ENCODE measurements around the gene ACTBL2.
"Not testable (repeated sequence)": the region's sequence is repeated elsewhere in the genome, so short reads cannot be mapped to it uniquely, and the experiment has no call there.

ACTBL2 gene

DNA sequence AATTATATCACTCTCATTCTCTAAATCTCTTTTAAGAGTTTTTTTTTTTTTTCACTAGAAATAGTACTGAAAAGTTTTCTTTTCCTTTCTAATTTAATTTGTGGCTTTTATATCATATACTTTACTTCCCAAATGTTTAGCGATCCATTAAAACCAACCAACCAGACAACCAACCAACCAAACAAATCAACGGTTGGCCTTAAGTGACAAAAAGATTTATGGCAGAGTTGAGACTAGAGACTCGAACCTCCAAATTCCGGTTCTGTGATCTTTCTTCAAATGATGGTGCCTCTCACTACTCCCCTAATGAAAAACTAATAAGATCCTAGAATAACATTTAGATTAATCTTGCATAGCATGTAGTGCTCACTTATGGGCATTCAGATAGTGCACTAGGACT, 45.3 kb upstream of the ACTBL2 start:
- Histone ChIP-seq H3K27ac (replicated peaks) (no peak overlapping the region), H3K4me3 (replicated peaks; ENCODE audit: insufficient read depth, low read length) (no peak overlapping the region), H3K27me3 (ENCODE audit: insufficient read depth, poor library complexity, severe bottlenecking) (no peaks in the 10 kb centered on the region)
- TF ChIP-seq, protein P1, sequence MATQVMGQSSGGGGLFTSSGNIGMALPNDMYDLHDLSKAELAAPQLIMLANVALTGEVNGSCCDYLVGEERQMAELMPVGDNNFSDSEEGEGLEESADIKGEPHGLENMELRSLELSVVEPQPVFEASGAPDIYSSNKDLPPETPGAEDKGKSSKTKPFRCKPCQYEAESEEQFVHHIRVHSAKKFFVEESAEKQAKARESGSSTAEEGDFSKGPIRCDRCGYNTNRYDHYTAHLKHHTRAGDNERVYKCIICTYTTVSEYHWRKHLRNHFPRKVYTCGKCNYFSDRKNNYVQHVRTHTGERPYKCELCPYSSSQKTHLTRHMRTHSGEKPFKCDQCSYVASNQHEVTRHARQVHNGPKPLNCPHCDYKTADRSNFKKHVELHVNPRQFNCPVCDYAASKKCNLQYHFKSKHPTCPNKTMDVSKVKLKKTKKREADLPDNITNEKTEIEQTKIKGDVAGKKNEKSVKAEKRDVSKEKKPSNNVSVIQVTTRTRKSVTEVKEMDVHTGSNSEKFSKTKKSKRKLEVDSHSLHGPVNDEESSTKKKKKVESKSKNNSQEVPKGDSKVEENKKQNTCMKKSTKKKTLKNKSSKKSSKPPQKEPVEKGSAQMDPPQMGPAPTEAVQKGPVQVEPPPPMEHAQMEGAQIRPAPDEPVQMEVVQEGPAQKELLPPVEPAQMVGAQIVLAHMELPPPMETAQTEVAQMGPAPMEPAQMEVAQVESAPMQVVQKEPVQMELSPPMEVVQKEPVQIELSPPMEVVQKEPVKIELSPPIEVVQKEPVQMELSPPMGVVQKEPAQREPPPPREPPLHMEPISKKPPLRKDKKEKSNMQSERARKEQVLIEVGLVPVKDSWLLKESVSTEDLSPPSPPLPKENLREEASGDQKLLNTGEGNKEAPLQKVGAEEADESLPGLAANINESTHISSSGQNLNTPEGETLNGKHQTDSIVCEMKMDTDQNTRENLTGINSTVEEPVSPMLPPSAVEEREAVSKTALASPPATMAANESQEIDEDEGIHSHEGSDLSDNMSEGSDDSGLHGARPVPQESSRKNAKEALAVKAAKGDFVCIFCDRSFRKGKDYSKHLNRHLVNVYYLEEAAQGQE (IDR thresholded peaks at IDR 0.05; ENCODE audit: insufficient replicate concordance, low read depth): no peak
- TF ChIP-seq POLR2AphosphoS5 (IDR thresholded peaks at IDR 0.05; ENCODE audit: low read depth) (no peak), GABPA (IDR thresholded peaks at IDR 0.05; ENCODE audit: low read depth) (no peak), SPI1 (IDR thresholded peaks at IDR 0.05; ENCODE audit: borderline replicate concordance, low read depth) (no peak)
- TF ChIP-seq, protein P2, sequence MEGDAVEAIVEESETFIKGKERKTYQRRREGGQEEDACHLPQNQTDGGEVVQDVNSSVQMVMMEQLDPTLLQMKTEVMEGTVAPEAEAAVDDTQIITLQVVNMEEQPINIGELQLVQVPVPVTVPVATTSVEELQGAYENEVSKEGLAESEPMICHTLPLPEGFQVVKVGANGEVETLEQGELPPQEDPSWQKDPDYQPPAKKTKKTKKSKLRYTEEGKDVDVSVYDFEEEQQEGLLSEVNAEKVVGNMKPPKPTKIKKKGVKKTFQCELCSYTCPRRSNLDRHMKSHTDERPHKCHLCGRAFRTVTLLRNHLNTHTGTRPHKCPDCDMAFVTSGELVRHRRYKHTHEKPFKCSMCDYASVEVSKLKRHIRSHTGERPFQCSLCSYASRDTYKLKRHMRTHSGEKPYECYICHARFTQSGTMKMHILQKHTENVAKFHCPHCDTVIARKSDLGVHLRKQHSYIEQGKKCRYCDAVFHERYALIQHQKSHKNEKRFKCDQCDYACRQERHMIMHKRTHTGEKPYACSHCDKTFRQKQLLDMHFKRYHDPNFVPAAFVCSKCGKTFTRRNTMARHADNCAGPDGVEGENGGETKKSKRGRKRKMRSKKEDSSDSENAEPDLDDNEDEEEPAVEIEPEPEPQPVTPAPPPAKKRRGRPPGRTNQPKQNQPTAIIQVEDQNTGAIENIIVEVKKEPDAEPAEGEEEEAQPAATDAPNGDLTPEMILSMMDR (IDR thresholded peaks at IDR 0.05; ENCODE audit: insufficient read depth, low read length): no peak
- DNase-seq (ENCODE audit: low read depth in 1 of 2, low spot score in 1 of 2): no peak

DNA sequence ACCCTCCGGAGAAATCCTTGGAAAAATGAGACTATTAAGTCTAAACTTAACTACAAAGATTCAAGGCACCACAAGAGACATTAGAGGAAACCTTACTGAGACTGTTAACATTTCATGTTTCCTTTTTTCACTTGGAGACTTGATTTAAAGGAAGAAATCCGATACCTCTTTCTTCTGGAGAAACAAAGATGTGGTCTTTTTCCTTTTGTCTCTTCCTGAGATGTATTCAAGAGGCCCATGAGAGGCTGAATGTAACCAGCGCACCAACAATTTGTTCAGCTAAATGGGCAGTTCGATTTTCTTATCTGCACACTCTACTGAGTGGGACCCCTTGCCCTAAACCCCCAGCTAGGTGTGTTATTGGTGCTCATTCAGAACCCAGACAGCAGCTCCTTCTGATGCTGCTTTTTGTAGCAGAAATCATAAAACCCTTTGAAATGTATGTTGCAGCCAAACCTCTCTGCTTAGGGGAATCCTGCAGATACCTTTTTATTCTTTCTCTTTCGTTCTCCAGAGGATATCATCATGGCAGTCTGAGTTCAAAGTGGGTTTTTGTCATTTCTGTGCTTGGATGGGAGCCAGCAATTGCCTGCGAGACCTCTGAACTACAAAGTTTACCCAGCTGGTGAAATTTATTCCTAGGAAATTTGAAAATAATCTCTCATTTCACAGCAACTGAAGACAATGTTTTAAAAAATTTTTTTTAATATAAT, 41.9 kb upstream of the ACTBL2 start:
- no peaks in the 10 kb centered on the region for H3K27me3 ChIP-seq (ENCODE audit: insufficient read depth, poor library complexity, severe bottlenecking)
- DNase-seq (ENCODE audit: low read depth in 1 of 2, low spot score in 1 of 2): no peak
- TF ChIP-seq, protein P2 (IDR thresholded peaks at IDR 0.05; ENCODE audit: insufficient read depth, low read length): no peak
- TF ChIP-seq, protein P1 (IDR thresholded peaks at IDR 0.05; ENCODE audit: insufficient replicate concordance, low read depth): no peak
- TF ChIP-seq POLR2AphosphoS5 (IDR thresholded peaks at IDR 0.05; ENCODE audit: low read depth): no peak
- H3K27ac ChIP-seq (replicated peaks): no peak overlapping the region
- no peak overlapping the region for H3K4me3 ChIP-seq (replicated peaks; ENCODE audit: insufficient read depth, low read length)

DNA sequence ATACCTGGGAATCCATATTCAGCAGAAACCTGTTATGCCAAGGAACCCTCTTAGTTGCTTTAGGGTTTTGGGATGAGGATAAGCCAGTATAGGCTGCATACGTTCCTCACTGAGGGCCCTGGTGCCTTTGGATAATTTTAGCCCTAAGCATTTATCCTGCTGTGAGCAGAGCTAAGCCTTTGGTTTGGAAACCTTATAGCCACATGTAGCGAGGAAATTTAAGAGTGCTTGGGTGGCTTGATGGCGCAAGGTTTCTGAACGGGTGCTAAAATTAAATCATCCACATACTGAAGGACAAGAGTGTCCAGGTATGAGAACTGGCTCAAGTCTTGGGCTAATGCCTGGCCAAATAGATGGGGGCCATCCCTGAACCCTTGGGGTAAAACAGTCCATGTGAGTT, 39.9 kb upstream of the ACTBL2 start:
- H3K27ac ChIP-seq (replicated peaks); DNase-seq (ENCODE audit: low read depth in 1 of 2, low spot score in 1 of 2); H3K4me3 ChIP-seq (replicated peaks; ENCODE audit: insufficient read depth, low read length); H3K27me3 ChIP-seq (ENCODE audit: insufficient read depth, poor library complexity, severe bottlenecking): not testable (repeated sequence)

DNA sequence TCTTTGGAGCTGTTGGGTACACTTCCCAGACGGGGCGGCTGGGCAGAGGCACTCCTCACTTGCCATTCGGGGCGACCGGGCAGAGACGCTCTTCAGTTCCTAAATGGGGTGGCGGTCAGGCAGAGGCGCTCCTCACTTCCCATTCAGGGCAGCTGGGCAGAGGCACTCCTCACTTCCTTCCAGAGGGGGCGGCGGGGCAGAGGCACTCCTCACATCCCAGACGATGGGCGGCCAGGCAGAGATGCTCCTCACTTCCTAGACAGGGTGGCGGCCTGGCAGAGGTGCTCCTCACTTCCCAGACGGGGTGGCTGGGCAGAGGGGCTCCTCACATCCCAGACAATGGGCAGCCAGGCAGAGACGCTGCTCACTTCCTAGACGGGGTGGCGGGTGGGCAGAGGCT, 35.8 kb upstream of the ACTBL2 start:
- not testable (repeated sequence) for H3K27me3 ChIP-seq (ENCODE audit: insufficient read depth, poor library complexity, severe bottlenecking); H3K4me3 ChIP-seq (replicated peaks; ENCODE audit: insufficient read depth, low read length); H3K27ac ChIP-seq (replicated peaks); DNase-seq (ENCODE audit: low read depth in 1 of 2, low spot score in 1 of 2)

DNA sequence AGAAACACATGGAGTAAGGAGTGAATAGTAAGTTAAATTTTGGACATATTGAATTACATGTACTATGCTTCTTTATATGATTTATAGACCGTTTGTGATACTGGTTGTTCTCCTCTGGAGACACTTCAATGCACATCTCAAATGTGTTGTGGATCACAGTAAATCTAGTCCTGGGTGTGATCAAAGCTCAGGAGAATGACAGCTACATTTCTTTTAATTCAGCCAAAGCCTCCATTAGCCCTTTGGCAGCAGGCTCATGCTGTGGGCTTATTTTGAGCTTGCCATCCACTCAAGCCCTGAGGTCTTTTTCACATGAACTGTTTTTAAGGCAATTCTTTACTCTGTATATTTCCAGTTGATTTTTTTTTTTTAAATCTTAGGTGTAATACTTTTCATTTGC, 34.6 kb upstream of the ACTBL2 start:
- Histone ChIP-seq H3K4me3 (replicated peaks; ENCODE audit: insufficient read depth, low read length) (no peak overlapping the region), H3K27ac (replicated peaks) (no peak overlapping the region), H3K27me3 (ENCODE audit: insufficient read depth, poor library complexity, severe bottlenecking) (no peaks in the 10 kb centered on the region)
- TF ChIP-seq, protein P1 (IDR thresholded peaks at IDR 0.05; ENCODE audit: insufficient replicate concordance, low read depth): no peak
- TF ChIP-seq POLR2AphosphoS5 (IDR thresholded peaks at IDR 0.05; ENCODE audit: low read depth): no peak
- TF ChIP-seq GABPA (IDR thresholded peaks at IDR 0.05; ENCODE audit: low read depth): no peak
- no peak for TF ChIP-seq SPI1 (IDR thresholded peaks at IDR 0.05; ENCODE audit: borderline replicate concordance, low read depth)
- DNase-seq (ENCODE audit: low read depth in 1 of 2, low spot score in 1 of 2): no peak

Measured in HL-60 (cell line).